HCT116 (cell line): Measurements from ENCODE around the gene FBXL7.

ENCODE experiments used
- CEBPB ChIP-seq: IDR thresholded peaks from 2 replicates; pipeline ENCODE4 v1.6.1; 2012; ENCODE audit warnings: low read depth
- EGR1 ChIP-seq: IDR thresholded peaks from 2 replicates; pipeline ENCODE4 v1.6.1; 2012; ENCODE audit warnings: low read depth
- EZH2 ChIP-seq: fragments of 200-600 bp; sonication (generic); IDR thresholded peaks from 2 replicates; pipeline ENCODE4 v1.6.1; 2017; ENCODE audit warnings: antibody characterized with exemption, mixed run types
- POLR2A ChIP-seq: IDR thresholded peaks from 2 replicates; pipeline ENCODE4 v1.7.0; 2011; ENCODE audit warnings: borderline replicate concordance; ENCODE audit not compliant: insufficient read depth, insufficient read length; ENCODE audit errors: extremely low read depth
- RAD21 ChIP-seq: IDR thresholded peaks from 2 replicates; pipeline ENCODE4 v1.6.1; 2012; ENCODE audit warnings: low read depth, mild to moderate bottlenecking
- SIN3A ChIP-seq: IDR thresholded peaks from 2 replicates; pipeline ENCODE4 v1.6.1; 2012; ENCODE audit warnings: low read depth
- SP1 ChIP-seq: IDR thresholded peaks from 2 replicates; pipeline ENCODE4 v1.6.1; 2012; ENCODE audit warnings: low read depth
- SRF ChIP-seq: IDR thresholded peaks from 2 replicates; pipeline ENCODE4 v1.6.1; 2012; ENCODE audit warnings: low read depth
- TCF7L2 ChIP-seq: IDR thresholded peaks from 2 replicates; pipeline ENCODE4 v1.7.0; 2011; ENCODE audit warnings: borderline replicate concordance, inconsistent platforms; ENCODE audit not compliant: insufficient read depth, insufficient read length; ENCODE audit errors: extremely low read depth
- TF ChIP-seq, protein P1 (sequence below), 3 experiments: fragments of 200-600 bp in 1 of 3; sonication (generic) in 1 of 3; IDR thresholded peaks in 2 of 3; conservative IDR thresholded peaks in 1 of 3; 2 replicates each; pipeline ENCODE4 v1.5.1; 2012 to 2017; ENCODE audit warnings: low read depth in 2 of 3, low read length in 2 of 3, antibody characterized with exemption in 1 of 3, borderline replicate concordance in 1 of 3, control low read depth in 1 of 3, mild to moderate bottlenecking in 1 of 3, mixed read lengths in 1 of 3, mixed run types in 1 of 3, moderate library complexity in 1 of 3; ENCODE audit not compliant: insufficient read depth in 1 of 3
- TF ChIP-seq, protein P2 (sequence below): IDR thresholded peaks from 2 replicates; pipeline ENCODE4 v1.6.1; 2011; ENCODE audit warnings: mild to moderate bottlenecking, low read length, moderate library complexity; ENCODE audit not compliant: insufficient replicate concordance; ENCODE audit errors: extremely low read depth
- TF ChIP-seq, protein P3 (sequence below): IDR thresholded peaks from 2 replicates; pipeline ENCODE4 v1.6.1; 2012

DNA sequence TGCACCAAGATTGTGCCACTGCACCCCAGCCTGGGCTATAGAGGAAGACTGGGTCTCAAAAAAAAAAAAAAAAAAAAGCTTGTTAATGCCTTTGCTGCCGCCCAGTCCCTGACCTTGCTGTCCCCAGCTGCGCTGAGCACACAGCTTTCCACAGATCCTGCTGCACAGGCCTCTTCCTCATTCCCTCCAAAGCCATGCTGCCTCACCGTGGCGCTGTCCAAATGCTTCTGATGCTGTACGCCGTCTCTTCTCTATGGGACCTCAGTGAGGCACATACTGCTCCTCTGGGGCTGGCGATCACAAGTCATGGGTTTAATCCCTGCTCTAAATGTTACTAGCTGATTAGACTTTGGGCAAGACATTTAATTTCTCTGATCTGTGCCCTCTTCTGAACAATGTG lies 234.1 kb downstream of the FBXL7 start:
- no peak for TF ChIP-seq SRF
- TF ChIP-seq, protein P1, sequence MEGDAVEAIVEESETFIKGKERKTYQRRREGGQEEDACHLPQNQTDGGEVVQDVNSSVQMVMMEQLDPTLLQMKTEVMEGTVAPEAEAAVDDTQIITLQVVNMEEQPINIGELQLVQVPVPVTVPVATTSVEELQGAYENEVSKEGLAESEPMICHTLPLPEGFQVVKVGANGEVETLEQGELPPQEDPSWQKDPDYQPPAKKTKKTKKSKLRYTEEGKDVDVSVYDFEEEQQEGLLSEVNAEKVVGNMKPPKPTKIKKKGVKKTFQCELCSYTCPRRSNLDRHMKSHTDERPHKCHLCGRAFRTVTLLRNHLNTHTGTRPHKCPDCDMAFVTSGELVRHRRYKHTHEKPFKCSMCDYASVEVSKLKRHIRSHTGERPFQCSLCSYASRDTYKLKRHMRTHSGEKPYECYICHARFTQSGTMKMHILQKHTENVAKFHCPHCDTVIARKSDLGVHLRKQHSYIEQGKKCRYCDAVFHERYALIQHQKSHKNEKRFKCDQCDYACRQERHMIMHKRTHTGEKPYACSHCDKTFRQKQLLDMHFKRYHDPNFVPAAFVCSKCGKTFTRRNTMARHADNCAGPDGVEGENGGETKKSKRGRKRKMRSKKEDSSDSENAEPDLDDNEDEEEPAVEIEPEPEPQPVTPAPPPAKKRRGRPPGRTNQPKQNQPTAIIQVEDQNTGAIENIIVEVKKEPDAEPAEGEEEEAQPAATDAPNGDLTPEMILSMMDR (IDR thresholded peaks at IDR 0.05 in 2 of 3, conservative IDR thresholded peaks at IDR 0.05 in 1 of 3; ENCODE audit: borderline replicate concordance in 1 of 3, insufficient read depth in 1 of 3, low read depth in 2 of 3, low read length in 2 of 3): no peak
- TF ChIP-seq EZH2: no peak
- no peak for TF ChIP-seq SIN3A
- no peak for TF ChIP-seq CEBPB
- no peak for TF ChIP-seq TCF7L2
- TF ChIP-seq, protein P2, sequence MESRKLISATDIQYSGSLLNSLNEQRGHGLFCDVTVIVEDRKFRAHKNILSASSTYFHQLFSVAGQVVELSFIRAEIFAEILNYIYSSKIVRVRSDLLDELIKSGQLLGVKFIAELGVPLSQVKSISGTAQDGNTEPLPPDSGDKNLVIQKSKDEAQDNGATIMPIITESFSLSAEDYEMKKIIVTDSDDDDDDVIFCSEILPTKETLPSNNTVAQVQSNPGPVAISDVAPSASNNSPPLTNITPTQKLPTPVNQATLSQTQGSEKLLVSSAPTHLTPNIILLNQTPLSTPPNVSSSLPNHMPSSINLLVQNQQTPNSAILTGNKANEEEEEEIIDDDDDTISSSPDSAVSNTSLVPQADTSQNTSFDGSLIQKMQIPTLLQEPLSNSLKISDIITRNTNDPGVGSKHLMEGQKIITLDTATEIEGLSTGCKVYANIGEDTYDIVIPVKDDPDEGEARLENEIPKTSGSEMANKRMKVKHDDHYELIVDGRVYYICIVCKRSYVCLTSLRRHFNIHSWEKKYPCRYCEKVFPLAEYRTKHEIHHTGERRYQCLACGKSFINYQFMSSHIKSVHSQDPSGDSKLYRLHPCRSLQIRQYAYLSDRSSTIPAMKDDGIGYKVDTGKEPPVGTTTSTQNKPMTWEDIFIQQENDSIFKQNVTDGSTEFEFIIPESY: no peak
- TF ChIP-seq, protein P3, sequence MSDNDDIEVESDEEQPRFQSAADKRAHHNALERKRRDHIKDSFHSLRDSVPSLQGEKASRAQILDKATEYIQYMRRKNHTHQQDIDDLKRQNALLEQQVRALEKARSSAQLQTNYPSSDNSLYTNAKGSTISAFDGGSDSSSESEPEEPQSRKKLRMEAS: no peak
- no peak for TF ChIP-seq POLR2A
- no peak for TF ChIP-seq EGR1
- TF ChIP-seq SP1: no peak
- no peak for TF ChIP-seq RAD21
